HepG2 (cell line): ENCODE results near the gene JCAD. TPM values are rescaled to one million over a fixed set of nuclear protein-coding genes. Genes with fewer than 3 reads are reported as not detected.

ENCODE experiments used
- ATAC-seq: fragments of 200-7000 bp; cut with Tn5 transposase; 3 replicates; pipeline ENCODE4 v1.9.1; 2020; ENCODE audit warnings: mild to moderate bottlenecking, moderate library complexity
- BruUV-seq: library from RNA; stranded (reverse); fragments of 400-500 nt; replicated peaks from 2 replicates; lab custom pipeline; 2021; lab: Mats Ljungman, UMichigan
- CTCF ChIA-PET: fragments of 300-600 bp; formaldehyde crosslinking; extraction: SDS; loops from one replicate; lab custom pipeline; 2021; ENCODE audit warnings: low total read pairs, inconsistent platforms, low intra/inter-chr PET ratio; lab: Yijun Ruan, JAX
- POLR2A ChIA-PET: fragments of 350-600 bp; sonication (Branson Sonifier 250); formaldehyde crosslinking; loops from one replicate; lab custom pipeline; 2020; ENCODE audit warnings: antibody characterized with exemption, inconsistent platforms; lab: Yijun Ruan, JAX
- DNase-seq: peaks from one replicate; pipeline ENCODE4 v3.0.0-alpha.2; 2015; ENCODE audit warnings: low spot score
- FAIRE-seq: peaks from 3 replicates; lab custom pipeline; 2011; peaks lifted over from hg19 to GRCh38; lab: Jason Lieb, UNC
- H2AFZ ChIP-seq: one replicate; pipeline ENCODE4 v1.6.1; 2011; ENCODE audit warnings: low read length, inconsistent platforms
- H3K27ac ChIP-seq: fragments of 300-600 bp; 3 replicates; pipeline ENCODE4 v1.8.0; 2011; ENCODE audit warnings: mixed run types, mild to moderate bottlenecking, mixed read lengths, low read length, inconsistent platforms; ENCODE audit not compliant: insufficient read depth; ENCODE audit errors: extremely low read length
- H3K27me3 ChIP-seq, 2 experiments: fragments of 200-600 bp in 1 of 2; 2 replicates in 1 of 2; 3 replicates in 1 of 2; pipeline versions ENCODE4 v1.6.0 to v1.8.0; 2011; ENCODE audit warnings: low read length in 2 of 2, mild to moderate bottlenecking in 2 of 2, moderate library complexity in 2 of 2, inconsistent platforms in 1 of 2; ENCODE audit not compliant: insufficient read depth in 2 of 2, control insufficient read depth in 1 of 2
- H3K36me3 ChIP-seq, 2 experiments: fragments of 200-600 bp in 1 of 2; replicated peaks in 1 of 2; 2 replicates in 1 of 2; 3 replicates in 1 of 2; pipeline versions ENCODE4 v1.5.1 to v1.8.0; 2011; ENCODE audit warnings: low read length in 2 of 2, inconsistent platforms in 1 of 2; ENCODE audit not compliant: insufficient read depth in 2 of 2, control insufficient read depth in 1 of 2
- H3K4me1 ChIP-seq: 2 replicates; pipeline ENCODE4 v1.5.1; 2012; ENCODE audit warnings: low read length, inconsistent platforms; ENCODE audit not compliant: insufficient read depth
- H3K4me2 ChIP-seq: 2 replicates; pipeline ENCODE4 v1.6.0; 2011; ENCODE audit warnings: low read depth, low read length, inconsistent platforms
- H3K4me3 ChIP-seq, 3 experiments: fragments of 200-600 bp in 1 of 3; sonication (generic), shearing (Covaris generic) in 1 of 3; replicated peaks in 1 of 3; 2 replicates each; pipeline ENCODE4 v1.5.1; 2011 to 2016; ENCODE audit warnings: low read length in 3 of 3, inconsistent platforms in 2 of 3, low read depth in 2 of 3, mild to moderate bottlenecking in 2 of 3, control low read depth in 1 of 3, mixed read lengths in 1 of 3; ENCODE audit not compliant: insufficient read depth in 1 of 3
- H3K79me2 ChIP-seq: one replicate; pipeline ENCODE4 v1.6.1; 2011; ENCODE audit warnings: low read length, inconsistent platforms; ENCODE audit not compliant: insufficient read depth
- H3K9ac ChIP-seq: 2 replicates; pipeline ENCODE4 v1.6.0; 2011; ENCODE audit warnings: mild to moderate bottlenecking, low read depth, low read length, inconsistent platforms; ENCODE audit not compliant: insufficient read depth
- H3K9me3 ChIP-seq: 2 replicates; pipeline ENCODE4 v1.5.1; 2012; ENCODE audit warnings: mild to moderate bottlenecking, low read length
- H4K20me1 ChIP-seq: 2 replicates; pipeline ENCODE4 v1.6.0; 2011; ENCODE audit warnings: inconsistent platforms, mild to moderate bottlenecking, low read length, moderate library complexity; ENCODE audit not compliant: insufficient read depth
- IRF2 ChIP-seq: IDR thresholded peaks from 2 replicates; pipeline ENCODE4 v1.6.1; 2018; ENCODE audit warnings: missing genetic modification reagents, missing compliant biosample characterization
- NR3C1 ChIP-seq: sonication (generic); formaldehyde crosslinking; IDR thresholded peaks from 2 replicates; pipeline ENCODE4 v1.4.0; 2020; ENCODE audit warnings: missing genetic modification reagents
- TOE1 ChIP-seq: sonication (generic); formaldehyde crosslinking; IDR thresholded peaks from 2 replicates; pipeline ENCODE4 v1.4.0; 2020; ENCODE audit warnings: mild to moderate bottlenecking, missing genetic modification reagents
- YEATS4 ChIP-seq: sonication (generic); formaldehyde crosslinking; IDR thresholded peaks from 2 replicates; pipeline ENCODE4 v1.4.0; 2020; ENCODE audit warnings: missing genetic modification reagents, borderline replicate concordance
- YY1 ChIP-seq: IDR thresholded peaks from 2 replicates; pipeline ENCODE4 v1.6.1; 2011; ENCODE audit warnings: low read length, low read depth, moderate library complexity, mild to moderate bottlenecking; ENCODE audit not compliant: insufficient read depth, insufficient replicate concordance
- ZBTB42 ChIP-seq: sonication (generic); formaldehyde crosslinking; IDR thresholded peaks from 2 replicates; pipeline ENCODE4 v1.5.0; 2020; ENCODE audit warnings: mild to moderate bottlenecking, missing genetic modification reagents
- ZNF101 ChIP-seq: sonication (generic); formaldehyde crosslinking; IDR thresholded peaks from 2 replicates; pipeline ENCODE4 v1.4.0; 2020; ENCODE audit warnings: mild to moderate bottlenecking, low read depth, missing genetic modification reagents, borderline replicate concordance
- ZNF354B ChIP-seq: sonication (generic); formaldehyde crosslinking; IDR thresholded peaks from 2 replicates; pipeline ENCODE4 v1.8.0; 2022; ENCODE audit warnings: mild to moderate bottlenecking, missing genetic modification reagents
- WGBS: methylation state at CpG from one replicate; pipeline ENCODE4 v1.1.6; 2017; ENCODE audit warnings: low lambda C conversion rate; 5-methylcytosine and 5-hydroxymethylcytosine counted together
- in situ Hi-C: cut with HindIII; loops from 2 replicates; pipeline ENCODE4 v1.10.0; 2017; ENCODE audit warnings: low pct_unique_long_range_greater_than_20kb; ENCODE audit not compliant: extremely low pct_ligation_motif_present
- intact Hi-C: fragments of 100-400 bp; cut with micrococcal nuclease; formaldehyde crosslinking; loops from one replicate; pipeline ENCODE4 v1.10.0; 2022; ENCODE audit not compliant: unreplicated experiment
- polyA plus RNA-seq, 8 experiments: library from polyadenylated mRNA; depleted of rRNA in 3 of 8; stranded (reverse) in 7 of 8; unstranded in 1 of 8; fragments of >200 nt; fragmentation: Illumina TruSeq in 4 of 8; extraction: Trizol in 4 of 8; gene quantifications; 2 replicates each; pipeline versions ENCODE4 v1.2.1 to v1.2.3, GENCODE V29; 2011 to 2016; ENCODE audit warnings: low read depth in 4 of 8, missing spikeins in 1 of 8, mixed read lengths in 1 of 8; ENCODE audit not compliant: insufficient read depth in 1 of 8
- total RNA-seq, 5 experiments: library from RNA; depleted of rRNA; stranded (reverse); fragments of >200 nt; fragmentation: Illumina TruSeq; extraction: Trizol; gene quantifications; 2 replicates each; pipeline ENCODE4 v1.2.3, GENCODE V29; 2016; ENCODE audit warnings: low read depth in 1 of 5
- TF ChIP-seq, protein P1 (sequence below): IDR thresholded peaks from 2 replicates; pipeline ENCODE4 v1.6.1; 2016; ENCODE audit warnings: missing genetic modification reagents, missing compliant biosample characterization
- TF ChIP-seq, protein P2 (sequence below): IDR thresholded peaks from 2 replicates; pipeline ENCODE4 v1.6.1; 2016; ENCODE audit warnings: low read depth

The JCAD gene
- total and polyA plus RNA-seq, 2 of the 13 experiments (the other 11 are each of a cell fraction or from before 2014, with no cell fraction given): 0.04 to 0.08 TPM

GRCh38 chr10:29991382-29991781 lies 68.0 kb downstream of the JCAD start:
- CTCF ChIA-PET: no interaction called here
- POLR2A ChIA-PET: no interaction called here
- Histone ChIP-seq H3K9me3 (no peaks in the 10 kb centered on the region), H4K20me1 (no peaks in the 10 kb centered on the region), H3K4me1 (no peaks in the 10 kb centered on the region), H3K79me2 (no peaks in the 10 kb centered on the region), H3K9ac (no peak overlapping the region), H2AFZ (no peak overlapping the region), H3K4me2 (no peak overlapping the region), H3K4me3 (no peak overlapping the region), H3K36me3 (no peaks in the 10 kb centered on the region), H3K27me3 (no peaks in the 10 kb centered on the region), H3K27ac (no peak overlapping the region)
- no TSS peak for BruUV-seq
- no peak for ATAC-seq
- WGBS: 19% methylated on average over 3 of the region's 3 CpGs
- intact Hi-C loops: no loop called here
- no peak for FAIRE-seq
- DNase-seq: no peak
- in situ Hi-C loops: no loop called here
- TF ChIP-seq YY1 (no peak), TOE1 (no peak), ZNF101 (CRISPR knock-in tag) (no peak), ZBTB42 (CRISPR knock-in tag) (no peak), ZNF354B (no peak), IRF2 (CRISPR knock-in tag) (no peak), YEATS4 (CRISPR knock-in tag) (no peak), NR3C1 (CRISPR knock-in tag) (no peak)
- TF ChIP-seq, protein P1, sequence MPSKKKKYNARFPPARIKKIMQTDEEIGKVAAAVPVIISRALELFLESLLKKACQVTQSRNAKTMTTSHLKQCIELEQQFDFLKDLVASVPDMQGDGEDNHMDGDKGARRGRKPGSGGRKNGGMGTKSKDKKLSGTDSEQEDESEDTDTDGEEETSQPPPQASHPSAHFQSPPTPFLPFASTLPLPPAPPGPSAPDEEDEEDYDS: no peak
- TF ChIP-seq, protein P2, sequence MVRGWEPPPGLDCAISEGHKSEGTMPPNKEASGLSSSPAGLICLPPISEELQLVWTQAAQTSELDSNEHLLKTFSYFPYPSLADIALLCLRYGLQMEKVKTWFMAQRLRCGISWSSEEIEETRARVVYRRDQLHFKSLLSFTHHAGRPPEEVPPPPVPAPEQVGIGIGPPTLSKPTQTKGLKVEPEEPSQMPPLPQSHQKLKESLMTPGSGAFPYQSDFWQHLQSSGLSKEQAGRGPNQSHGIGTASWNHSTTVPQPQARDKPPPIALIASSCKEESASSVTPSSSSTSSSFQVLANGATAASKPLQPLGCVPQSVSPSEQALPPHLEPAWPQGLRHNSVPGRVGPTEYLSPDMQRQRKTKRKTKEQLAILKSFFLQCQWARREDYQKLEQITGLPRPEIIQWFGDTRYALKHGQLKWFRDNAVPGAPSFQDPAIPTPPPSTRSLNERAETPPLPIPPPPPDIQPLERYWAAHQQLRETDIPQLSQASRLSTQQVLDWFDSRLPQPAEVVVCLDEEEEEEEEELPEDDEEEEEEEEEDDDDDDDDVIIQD (CRISPR knock-in tag): no peak
